Panc1 (cell line): Measurements from ENCODE around the gene VPS50.

ENCODE experiments used
- POLR2AphosphoS5 ChIP-seq: IDR thresholded peaks from 2 replicates; pipeline ENCODE4 v1.6.1; 2012; ENCODE audit warnings: mild to moderate bottlenecking, low read depth, low read length, moderate library complexity
- REST ChIP-seq, 2 experiments: IDR thresholded peaks; 2 replicates each; pipeline ENCODE4 v1.6.1; 2011 to 2012; ENCODE audit warnings: low read depth in 2 of 2, control low read depth in 1 of 2, low read length in 1 of 2, mild to moderate bottlenecking in 1 of 2, moderate library complexity in 1 of 2; ENCODE audit not compliant: insufficient read depth in 1 of 2
- SIN3A ChIP-seq: IDR thresholded peaks from 2 replicates; pipeline ENCODE4 v1.6.1; 2012; ENCODE audit warnings: low read depth, mild to moderate bottlenecking, low read length, moderate library complexity, borderline replicate concordance; ENCODE audit not compliant: insufficient read depth
- TCF7L2 ChIP-seq: IDR thresholded peaks from 2 replicates; pipeline ENCODE4 v1.6.1; 2011; ENCODE audit warnings: mild to moderate bottlenecking, low read depth, low read length, inconsistent platforms
- TF ChIP-seq, protein P1 (sequence below): fragments of 450-650 bp; IDR thresholded peaks from 2 replicates; pipeline ENCODE4 v1.5.1; 2017; ENCODE audit warnings: mild to moderate bottlenecking

DNA sequence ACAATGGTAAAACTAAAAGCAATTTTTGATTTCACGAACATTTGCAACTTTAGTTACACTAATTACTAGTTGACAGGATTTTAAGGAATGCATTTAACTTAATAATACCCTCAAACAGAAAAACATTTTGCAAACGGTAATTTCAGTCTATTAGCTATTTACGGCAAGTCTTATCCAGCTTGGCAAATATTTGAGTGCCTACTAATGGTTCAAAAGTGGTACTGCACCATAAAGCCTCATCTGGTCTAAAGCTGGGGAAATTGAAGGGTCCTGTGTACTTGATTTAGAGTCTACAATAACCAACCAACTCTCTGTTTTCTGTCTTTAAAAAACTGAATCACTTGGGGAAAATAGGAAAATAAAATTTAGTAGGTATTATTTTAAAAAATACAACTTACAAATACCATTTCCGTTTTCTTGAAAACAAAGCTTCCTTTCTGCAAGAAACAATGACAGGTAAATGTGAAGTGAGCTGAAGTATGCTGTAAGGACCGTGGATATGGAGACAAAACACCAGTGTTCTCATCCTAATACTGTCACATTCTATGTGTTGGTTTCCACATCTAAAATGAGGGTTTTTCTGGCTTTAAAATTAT lies 142.3 kb downstream of the VPS50 start:
- TF ChIP-seq TCF7L2 (no peak), REST (IDR thresholded peaks at IDR 0.05; ENCODE audit: insufficient read depth in 1 of 2, low read depth in 2 of 2, low read length in 1 of 2) (no peak), SIN3A (no peak), POLR2AphosphoS5 (no peak)
- TF ChIP-seq, protein P1, sequence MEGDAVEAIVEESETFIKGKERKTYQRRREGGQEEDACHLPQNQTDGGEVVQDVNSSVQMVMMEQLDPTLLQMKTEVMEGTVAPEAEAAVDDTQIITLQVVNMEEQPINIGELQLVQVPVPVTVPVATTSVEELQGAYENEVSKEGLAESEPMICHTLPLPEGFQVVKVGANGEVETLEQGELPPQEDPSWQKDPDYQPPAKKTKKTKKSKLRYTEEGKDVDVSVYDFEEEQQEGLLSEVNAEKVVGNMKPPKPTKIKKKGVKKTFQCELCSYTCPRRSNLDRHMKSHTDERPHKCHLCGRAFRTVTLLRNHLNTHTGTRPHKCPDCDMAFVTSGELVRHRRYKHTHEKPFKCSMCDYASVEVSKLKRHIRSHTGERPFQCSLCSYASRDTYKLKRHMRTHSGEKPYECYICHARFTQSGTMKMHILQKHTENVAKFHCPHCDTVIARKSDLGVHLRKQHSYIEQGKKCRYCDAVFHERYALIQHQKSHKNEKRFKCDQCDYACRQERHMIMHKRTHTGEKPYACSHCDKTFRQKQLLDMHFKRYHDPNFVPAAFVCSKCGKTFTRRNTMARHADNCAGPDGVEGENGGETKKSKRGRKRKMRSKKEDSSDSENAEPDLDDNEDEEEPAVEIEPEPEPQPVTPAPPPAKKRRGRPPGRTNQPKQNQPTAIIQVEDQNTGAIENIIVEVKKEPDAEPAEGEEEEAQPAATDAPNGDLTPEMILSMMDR = peak; percentile 83; the same call in 1 of the 2 replicates
